Ectodermal cell (in vitro differentiated cells): ENCODE data around the gene PDHX.

Experiments
- H3K27ac ChIP-seq: 2 replicates; pipeline ENCODE4 v1.7.0; 2013; ENCODE audit warnings: mild to moderate bottlenecking, low read depth, low read length; ENCODE audit not compliant: insufficient read depth, poor library complexity, severe bottlenecking
- H3K27me3 ChIP-seq: 2 replicates; pipeline ENCODE4 v1.7.0; 2013; ENCODE audit warnings: mild to moderate bottlenecking, low read length; ENCODE audit not compliant: insufficient read depth, control insufficient read depth, poor library complexity, severe bottlenecking
- H3K36me3 ChIP-seq: one replicate; pipeline ENCODE4 v1.7.0; 2013; ENCODE audit warnings: low read length; ENCODE audit not compliant: control insufficient read depth, insufficient read depth
- H3K4me1 ChIP-seq: one replicate; pipeline ENCODE4 v1.7.0; 2013; ENCODE audit warnings: low read length; ENCODE audit not compliant: control insufficient read depth, insufficient read depth
- H3K4me3 ChIP-seq: 2 replicates; pipeline ENCODE4 v1.7.0; 2013; ENCODE audit warnings: low read depth, low read length, control low read depth; ENCODE audit not compliant: insufficient read depth
- H3K9me3 ChIP-seq: 2 replicates; pipeline ENCODE4 v1.7.0; 2013; ENCODE audit warnings: mild to moderate bottlenecking, low read length, moderate library complexity; ENCODE audit not compliant: control insufficient read depth
- WGBS, 2 experiments: methylation state at CpG; one replicate each; pipeline ENCODE4 v1.1.7; 2013; ENCODE audit warnings: missing lambda C conversion rate in 2 of 2; 5-methylcytosine and 5-hydroxymethylcytosine counted together

Gene PDHX

GRCh38 chr11:34953955-34954354, 37.5 kb downstream of the PDHX start:
- 93 to 100% methylated on average over 1 of the region's 1 CpG for whole genome bisulfite sequencing, 2 experiments
- H3K4me1 ChIP-seq, result no peaks in the 10 kb centered on the region

GRCh38 chr11:34957206-34957605, 40.8 kb downstream of the PDHX start:
- WGBS, 2 experiments, result 95% methylated on average over 3 to 5 of the region's 5 CpGs
- no peaks in the 10 kb centered on the region for H3K4me1 ChIP-seq
- H3K9me3 ChIP-seq, result no peaks in the 10 kb centered on the region
- no peaks in the 10 kb centered on the region for H3K36me3 ChIP-seq
- no peak overlapping the region for H3K4me3 ChIP-seq
- no peaks in the 10 kb centered on the region for H3K27me3 ChIP-seq
- no peak overlapping the region for H3K27ac ChIP-seq

More at GRCh38 chr11:34953955-34954354, 37.5 kb downstream of the PDHX start:
- Histone ChIP-seq H3K4me3 (no peak overlapping the region), H3K27ac (no peak overlapping the region), H3K36me3 (no peaks in the 10 kb centered on the region), H3K9me3 (no peaks in the 10 kb centered on the region), H3K27me3 (no peaks in the 10 kb centered on the region)

- Histone ChIP-seq H3K9me3 (no peaks in the 10 kb centered on the region), H3K27ac (no peak overlapping the region), H3K4me3 (no peak overlapping the region), H3K4me1 (no peaks in the 10 kb centered on the region), H3K27me3 (no peaks in the 10 kb centered on the region), H3K36me3 (no peaks in the 10 kb centered on the region)
- WGBS, 2 experiments, result 95 to 96% methylated on average over 3 of the region's 3 CpGs
These were observed 41.2 kb downstream of the PDHX start for GRCh38 chr11:34957606-34958005.

- no peak overlapping the region for H3K27ac ChIP-seq
- no peaks in the 10 kb centered on the region for H3K4me1 ChIP-seq
- H3K9me3 ChIP-seq, result no peaks in the 10 kb centered on the region
- WGBS, 2 experiments, result no CpG with 5 or more reads among the region's 1 CpG
- H3K4me3 ChIP-seq, result no peak overlapping the region
- no peaks in the 10 kb centered on the region for H3K27me3 ChIP-seq
- H3K36me3 ChIP-seq, result no peaks in the 10 kb centered on the region
These were observed 43.4 kb downstream of the PDHX start for GRCh38 chr11:34959770-34960169.

GRCh38 chr11:34960277-34960676, 43.9 kb downstream of the PDHX start:
- H3K4me1 ChIP-seq, result no peaks in the 10 kb centered on the region

GRCh38 chr11:34962034-34962433, 45.6 kb downstream of the PDHX start:
- Histone ChIP-seq H3K4me3 (no peak overlapping the region), H3K27me3 (no peaks in the 10 kb centered on the region), H3K9me3 (no peaks in the 10 kb centered on the region), H3K4me1 (no peaks in the 10 kb centered on the region), H3K27ac (no peak overlapping the region), H3K36me3 (peaks cover 5% of the 10 kb centered on the region)

More at GRCh38 chr11:34960277-34960676, 43.9 kb downstream of the PDHX start:
- H3K27me3 ChIP-seq, result no peaks in the 10 kb centered on the region
- no peaks in the 10 kb centered on the region for H3K9me3 ChIP-seq
- H3K27ac ChIP-seq, result no peak overlapping the region
- no peak overlapping the region for H3K4me3 ChIP-seq
- H3K36me3 ChIP-seq, result no peaks in the 10 kb centered on the region
- WGBS, 2 experiments, result 100% methylated on average over 3 to 4 of the region's 4 CpGs

- Histone ChIP-seq H3K36me3 (peaks cover 5% of the 10 kb centered on the region), H3K4me1 (no peaks in the 10 kb centered on the region), H3K9me3 (no peaks in the 10 kb centered on the region), H3K27ac (no peak overlapping the region), H3K4me3 (no peak overlapping the region), H3K27me3 (no peaks in the 10 kb centered on the region)
- WGBS, 2 experiments, result 90 to 96% methylated on average over 5 of the region's 5 CpGs
These were observed 46.9 kb downstream of the PDHX start for GRCh38 chr11:34963351-34963750.

- Histone ChIP-seq H3K4me3 (no peak overlapping the region), H3K36me3 (peaks cover 12% of the 10 kb centered on the region), H3K27me3 (no peaks in the 10 kb centered on the region), H3K9me3 (no peaks in the 10 kb centered on the region), H3K4me1 (no peaks in the 10 kb centered on the region), H3K27ac (no peak overlapping the region)
- WGBS, 2 experiments, result 64 to 97% methylated on average over 1 to 3 of the region's 3 CpGs
These were observed 48.4 kb downstream of the PDHX start for GRCh38 chr11:34964610-34965331.

- Histone ChIP-seq H3K4me1 (no peaks in the 10 kb centered on the region), H3K27ac (no peak overlapping the region), H3K4me3 (no peak overlapping the region), H3K27me3 (no peaks in the 10 kb centered on the region), H3K9me3 (no peaks in the 10 kb centered on the region), H3K36me3 (peaks cover 21% of the 10 kb centered on the region)
- WGBS, 2 experiments, result 94 to 98% methylated on average over 4 of the region's 4 CpGs
These were observed 52.4 kb downstream of the PDHX start for GRCh38 chr11:34968862-34969261.

- Histone ChIP-seq H3K27me3 (no peaks in the 10 kb centered on the region), H3K4me3 (no peak overlapping the region), H3K9me3 (no peaks in the 10 kb centered on the region), H3K4me1 (no peaks in the 10 kb centered on the region), H3K27ac (no peak overlapping the region), H3K36me3 (peaks cover 21% of the 10 kb centered on the region)
- 93 to 98% methylated on average over 3 of the region's 3 CpGs for WGBS, 2 experiments
These were observed 53.6 kb downstream of the PDHX start for GRCh38 chr11:34970033-34970432.

GRCh38 chr11:34970480-34970879, 54.1 kb downstream of the PDHX start:
- Histone ChIP-seq H3K4me3 (no peak overlapping the region), H3K9me3 (no peaks in the 10 kb centered on the region), H3K4me1 (no peaks in the 10 kb centered on the region), H3K27ac (no peak overlapping the region), H3K27me3 (no peaks in the 10 kb centered on the region), H3K36me3 (peaks cover 21% of the 10 kb centered on the region)
